Measurements from ENCODE around the gene MYO7A. TPM values are rescaled to one million over a fixed set of nuclear protein-coding genes. Genes with fewer than 3 reads are reported as not detected.

The MYO7A gene
- total RNA-seq, 4 donors from 2014 or later = 3.8 to 8.7 (median 5.7) TPM

- TF ChIP-seq CTCF (IDR thresholded peaks at IDR 0.05) = no peak
- TF ChIP-seq POLR2A (IDR thresholded peaks at IDR 0.05) = no peak
- Histone ChIP-seq H3K4me3 (replicated peaks in 1 of 3) (no peak overlapping the region), H3K36me3 (no peaks in the 10 kb centered on the region), H3K4me1 (no peaks in the 10 kb centered on the region), H3K27me3 (peaks cover 3% of the 10 kb centered on the region), H3K27ac (no peak overlapping the region), H3K9me3 (no peaks in the 10 kb centered on the region)
- DNase-seq = no peak
- intact Hi-C loops (cut with DNase I) = no loop called here
- WGBS, 2 donors = 65 to 85% methylated on average over 10 to 11 of the region's 11 CpGs
These were observed 9.4 kb downstream of the MYO7A start for GRCh38 chr11:77137421-77137820.

GRCh38 chr11:77138106-77138649 lies 10.1 kb downstream of the MYO7A start:
- DNase-seq = no peak
- no peaks in the 10 kb centered on the region for H3K9me3 ChIP-seq
- H3K27me3 ChIP-seq = peaks cover 3% of the 10 kb centered on the region
- TF ChIP-seq POLR2A (IDR thresholded peaks at IDR 0.05) = no peak
- TF ChIP-seq CTCF (IDR thresholded peaks at IDR 0.05) = no peak
- intact Hi-C loops (cut with DNase I) = no loop called here
- H3K4me1 ChIP-seq = no peaks in the 10 kb centered on the region
- no peaks in the 10 kb centered on the region for H3K36me3 ChIP-seq
- WGBS, 2 donors = no CpG with 5 or more reads among the region's 55 CpGs
- no peak overlapping the region for H3K4me3 ChIP-seq (replicated peaks in 1 of 3)
- H3K27ac ChIP-seq = no peak overlapping the region

- no peak overlapping the region for H3K27ac ChIP-seq
- no peaks in the 10 kb centered on the region for H3K9me3 ChIP-seq
- peaks cover 3% of the 10 kb centered on the region for H3K27me3 ChIP-seq
- no peak for DNase-seq
- H3K36me3 ChIP-seq = no peaks in the 10 kb centered on the region
- intact Hi-C loops (cut with DNase I) = no loop called here
- no peak overlapping the region for H3K4me3 ChIP-seq (replicated peaks in 1 of 3)
- WGBS, 2 donors = 96 to 99% methylated on average over 7 to 8 of the region's 8 CpGs
- H3K4me1 ChIP-seq = no peaks in the 10 kb centered on the region
- TF ChIP-seq CTCF (IDR thresholded peaks at IDR 0.05) = no peak
- TF ChIP-seq POLR2A (IDR thresholded peaks at IDR 0.05) = no peak
These were observed 11.2 kb downstream of the MYO7A start for GRCh38 chr11:77139201-77139600.

GRCh38 chr11:77140231-77140851 lies 12.3 kb downstream of the MYO7A start:
- Histone ChIP-seq H3K4me3 (replicated peaks in 1 of 3) (no peak overlapping the region), H3K36me3 (no peaks in the 10 kb centered on the region), H3K4me1 (no peaks in the 10 kb centered on the region), H3K27ac (no peak overlapping the region), H3K27me3 (peaks cover 3% of the 10 kb centered on the region), H3K9me3 (no peaks in the 10 kb centered on the region)
- no peak for DNase-seq
- WGBS, 2 donors = 76 to 77% methylated on average over 8 of the region's 8 CpGs
- TF ChIP-seq POLR2A (IDR thresholded peaks at IDR 0.05) (no peak), CTCF (IDR thresholded peaks at IDR 0.05) (no peak)
- intact Hi-C loops (cut with DNase I) = no loop called here

- no peak overlapping the region for H3K27ac ChIP-seq
- 89 to 94% methylated on average over 4 of the region's 4 CpGs for WGBS, 2 donors
- no peaks in the 10 kb centered on the region for H3K4me1 ChIP-seq
- H3K36me3 ChIP-seq = no peaks in the 10 kb centered on the region
- TF ChIP-seq CTCF (IDR thresholded peaks at IDR 0.05) (no peak), POLR2A (IDR thresholded peaks at IDR 0.05) (no peak)
- H3K27me3 ChIP-seq = peaks cover 3% of the 10 kb centered on the region
- no peak for DNase-seq
- no peak overlapping the region for H3K4me3 ChIP-seq (replicated peaks in 1 of 3)
- H3K9me3 ChIP-seq = no peaks in the 10 kb centered on the region
- intact Hi-C loops (cut with DNase I) = no loop called here
These were observed 13.0 kb downstream of the MYO7A start for GRCh38 chr11:77141034-77141433.

All from thyroid gland (tissue), 4 donors.